T-helper 17 cell (primary cell): ENCODE results near the gene ZFHX2. TPM values are rescaled to one million over a fixed set of nuclear protein-coding genes. Genes with fewer than 3 reads are reported as not detected.

ENCODE experiments used
- ATAC-seq: fragments of 150-1000 bp; cut with Tn5 transposase; 2 replicates; pipeline ENCODE4 v1.10.0; 2021; ENCODE audit warnings: mild to moderate bottlenecking, moderate library complexity
- DNase-seq, 3 donors: peaks; one replicate each; pipeline versions ENCODE4 v3.0.0 to v3.0.0-alpha.2; 2020 to 2021
- H3K9me3 ChIP-seq: one replicate; pipeline ENCODE4 v1.7.0; 2013; ENCODE audit warnings: low read length, mild to moderate bottlenecking; ENCODE audit not compliant: control insufficient read depth, poor library complexity, severe bottlenecking
- H3K27ac Mint-ChIP-seq: one replicate; pipeline ENCODE4 v1.8.0; 2022; ENCODE audit warnings: mild to moderate bottlenecking, moderate library complexity, mixed read lengths
- H3K27me3 Mint-ChIP-seq: one replicate; pipeline ENCODE4 v1.8.0; 2022; ENCODE audit warnings: mixed read lengths
- H3K36me3 Mint-ChIP-seq: one replicate; pipeline ENCODE4 v1.8.0; 2022; ENCODE audit warnings: low read depth, mixed read lengths
- H3K4me1 Mint-ChIP-seq: one replicate; pipeline ENCODE4 v1.8.0; 2022; ENCODE audit warnings: mild to moderate bottlenecking, mixed read lengths
- H3K4me3 Mint-ChIP-seq: one replicate; pipeline ENCODE4 v1.8.0; 2022; ENCODE audit warnings: mild to moderate bottlenecking, moderate library complexity, mixed read lengths
- total RNA-seq, 4 donors: library from RNA in 2 of 4; stranded (reverse) in 2 of 4; gene quantifications; one replicate each; pipeline ENCODE4 v1.2.3 and lab custom pipeline; 2022 to 2026

The ZFHX2 gene
- total RNA-seq, 2 donors from 2014 or later = 0.16 to 0.27 TPM

DNA sequence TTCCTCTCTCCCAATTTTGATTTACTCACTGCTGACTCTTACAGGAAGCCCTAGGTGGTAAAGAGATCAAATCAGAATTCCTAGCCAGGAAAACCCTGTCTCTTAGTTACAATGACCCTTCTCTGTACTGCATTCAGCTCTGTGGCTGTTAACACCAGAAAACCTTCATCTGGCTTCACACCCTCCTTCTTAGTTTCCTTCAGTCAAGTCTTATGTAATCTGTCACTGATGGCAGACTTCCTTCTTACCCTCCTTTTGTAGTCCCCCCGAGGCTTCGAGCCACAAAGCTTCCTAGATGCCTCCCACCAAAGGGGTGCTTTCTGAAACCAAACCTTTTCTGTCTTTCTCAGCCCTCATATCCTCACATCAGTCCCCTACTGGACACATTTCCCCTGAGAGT, 65.5 kb downstream of the ZFHX2 start:
- peaks cover 20% of the 10 kb centered on the region for H3K4me1 Mint-ChIP-seq
- H3K27me3 Mint-ChIP-seq = no peaks in the 10 kb centered on the region
- H3K4me3 Mint-ChIP-seq = no peak overlapping the region
- no peak overlapping the region for H3K27ac Mint-ChIP-seq
- peaks cover 10% of the 10 kb centered on the region for H3K36me3 Mint-ChIP-seq
- ATAC-seq (no peak), DNase-seq (no peak)
- H3K9me3 ChIP-seq = no peaks in the 10 kb centered on the region

DNA sequence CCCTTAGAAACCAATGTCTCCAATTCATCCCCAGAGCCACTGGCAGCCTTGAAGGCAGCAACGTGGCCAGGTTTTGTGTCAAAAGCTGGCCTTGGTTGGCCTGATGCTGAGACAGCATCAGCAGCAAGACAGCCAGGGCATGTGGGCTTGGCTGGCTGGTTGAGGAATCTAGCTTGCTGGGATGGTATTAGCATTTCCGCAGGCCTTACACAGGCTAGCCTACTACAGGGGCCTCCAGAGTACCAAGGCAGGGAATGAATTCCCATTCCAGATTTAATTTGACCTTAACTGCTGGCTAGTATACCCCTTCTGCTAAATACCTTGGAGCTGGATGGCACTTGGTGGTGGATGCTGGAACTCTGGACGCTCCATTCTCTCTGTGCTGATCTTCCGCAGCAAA, 66.2 kb downstream of the ZFHX2 start:
- no peak for ATAC-seq
- Mint-ChIP-seq H3K27ac (no peak overlapping the region), H3K36me3 (peaks cover 10% of the 10 kb centered on the region), H3K4me3 (no peak overlapping the region), H3K4me1 (peaks cover 21% of the 10 kb centered on the region), H3K27me3 (no peaks in the 10 kb centered on the region)
- no peak for DNase-seq
- no peaks in the 10 kb centered on the region for H3K9me3 ChIP-seq

DNA sequence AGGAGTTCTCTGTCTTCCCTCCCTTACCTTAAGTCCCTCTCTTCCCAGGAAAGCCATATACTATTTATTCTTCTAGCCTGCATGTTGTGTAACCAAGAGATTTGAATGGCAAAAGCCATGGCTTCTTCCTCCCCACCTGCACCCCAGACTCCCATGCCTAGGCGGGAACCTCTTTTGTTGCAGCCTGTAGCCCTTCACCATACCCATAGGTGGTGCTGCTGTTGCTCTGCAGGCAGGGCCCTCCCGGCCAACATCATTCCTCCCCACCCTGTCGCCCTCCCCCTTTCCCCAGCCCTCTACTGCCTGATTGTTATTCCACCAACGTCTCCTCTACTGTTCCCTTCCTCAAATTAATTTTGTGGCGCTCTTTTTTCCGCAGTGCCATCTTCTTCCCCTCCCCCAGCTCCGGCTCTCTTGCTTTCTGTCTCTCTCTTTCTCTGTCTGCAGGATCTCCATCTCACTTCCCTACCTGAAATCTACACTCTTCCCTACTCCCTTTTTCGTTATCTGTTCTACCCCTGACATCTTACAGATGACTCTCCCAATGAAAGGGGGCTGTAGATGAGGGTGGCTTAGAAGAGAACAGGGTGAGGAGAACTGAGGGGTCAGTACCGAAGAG, 68.2 kb downstream of the ZFHX2 start:
- Mint-ChIP-seq H3K4me1 (peaks cover 23% of the 10 kb centered on the region), H3K27me3 (no peaks in the 10 kb centered on the region), H3K36me3 (peaks cover 10% of the 10 kb centered on the region), H3K4me3 (no peak overlapping the region), H3K27ac (no peak overlapping the region)
- DNase-seq (no peak), ATAC-seq (peak; percentile 36)
- H3K9me3 ChIP-seq = no peaks in the 10 kb centered on the region

GRCh38 chr14:23482823-23483148, 68.8 kb downstream of the ZFHX2 start:
- ATAC-seq (no peak), DNase-seq (no peak)
- H3K36me3 Mint-ChIP-seq = peaks cover 11% of the 10 kb centered on the region
- H3K27ac Mint-ChIP-seq = no peak overlapping the region
- H3K4me3 Mint-ChIP-seq = no peak overlapping the region
- no peaks in the 10 kb centered on the region for H3K27me3 Mint-ChIP-seq
- H3K9me3 ChIP-seq = no peaks in the 10 kb centered on the region
- peaks cover 26% of the 10 kb centered on the region for H3K4me1 Mint-ChIP-seq

DNA sequence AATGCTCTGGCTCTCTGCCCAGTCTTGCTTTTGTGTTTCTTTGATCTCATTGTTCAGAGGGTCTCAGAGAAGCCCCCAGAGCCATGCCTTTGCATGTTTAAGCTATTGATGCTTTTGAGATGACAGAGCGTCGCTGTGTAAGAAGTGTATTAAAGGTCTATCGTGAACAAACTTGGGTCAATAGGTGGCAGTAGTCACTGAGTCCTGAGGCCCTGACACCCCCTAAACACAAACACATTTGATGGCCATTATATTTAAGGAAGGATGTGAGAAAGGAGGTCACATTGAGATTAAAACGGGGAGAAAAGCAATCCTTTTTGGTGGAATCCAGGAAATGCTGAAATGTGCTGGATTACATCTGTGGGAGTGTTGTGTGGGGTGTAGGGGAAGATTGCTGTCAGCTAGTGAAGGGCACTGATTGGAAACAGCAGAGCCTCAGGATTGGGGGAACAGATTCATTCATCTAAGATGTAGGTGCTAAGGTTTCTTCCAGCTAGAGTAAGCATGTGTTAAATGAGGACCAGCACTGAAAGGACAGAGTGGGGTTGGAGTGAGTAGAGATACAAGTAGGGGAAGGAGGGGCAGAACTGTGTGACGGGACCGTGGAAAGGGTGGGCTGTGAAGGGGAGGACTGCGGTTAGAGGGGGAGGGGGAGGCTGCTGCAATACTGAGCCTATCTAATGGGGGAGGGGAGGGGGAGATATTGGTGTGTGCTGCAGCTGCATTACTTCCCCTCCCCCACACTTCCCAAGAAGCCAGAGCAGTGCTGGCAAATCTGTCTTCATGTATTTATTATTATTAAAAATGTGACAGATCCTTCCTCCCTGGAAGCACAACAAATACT, 69.4 kb downstream of the ZFHX2 start:
- Mint-ChIP-seq H3K36me3 (peaks cover 13% of the 10 kb centered on the region), H3K4me1 (peaks cover 29% of the 10 kb centered on the region), H3K27me3 (no peaks in the 10 kb centered on the region), H3K4me3 (no peak overlapping the region), H3K27ac (no peak overlapping the region)
- DNase-seq (no peak), ATAC-seq (no peak)
- no peaks in the 10 kb centered on the region for H3K9me3 ChIP-seq

DNA sequence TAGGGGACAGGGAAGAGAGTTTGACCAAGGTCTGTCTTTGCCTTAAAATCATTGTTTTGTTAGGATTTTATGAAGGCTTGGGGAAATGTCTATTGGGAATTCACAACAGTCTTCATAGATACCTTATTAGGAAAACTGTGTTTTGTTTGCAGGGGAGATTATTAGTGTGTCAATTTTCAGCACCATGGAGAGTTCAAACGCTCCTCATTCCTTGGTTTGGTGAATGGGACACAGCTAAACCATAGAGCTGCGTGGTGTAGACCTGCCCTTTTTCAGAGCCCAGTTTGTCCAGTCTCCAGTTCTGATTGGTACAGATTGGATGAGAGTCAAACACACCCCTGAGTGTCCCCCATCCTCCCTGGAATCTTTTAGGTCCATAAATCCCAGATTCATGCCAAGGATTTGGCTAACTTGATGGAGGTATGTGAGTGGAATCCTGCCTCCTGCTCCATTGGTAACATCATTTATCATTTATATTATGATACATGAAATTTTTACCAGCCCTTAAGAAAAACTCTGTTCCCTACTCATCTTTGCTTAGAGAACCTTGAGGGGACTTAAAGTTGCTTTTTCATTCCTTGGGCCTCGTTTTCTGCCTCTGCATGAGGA, 70.1 kb downstream of the ZFHX2 start:
- Mint-ChIP-seq H3K4me3 (no peak overlapping the region), H3K4me1 (peaks cover 29% of the 10 kb centered on the region), H3K27ac (no peak overlapping the region), H3K36me3 (peaks cover 13% of the 10 kb centered on the region), H3K27me3 (no peaks in the 10 kb centered on the region)
- no peaks in the 10 kb centered on the region for H3K9me3 ChIP-seq
- no peak for ATAC-seq
- DNase-seq = no peak

- no peak overlapping the region for H3K27ac Mint-ChIP-seq
These were observed 73.3 kb downstream of the ZFHX2 start for GRCh38 chr14:23478109-23478759.

GRCh38 chr14:23470947-23471346, 80.6 kb downstream of the ZFHX2 start:
- no peak for DNase-seq
- Mint-ChIP-seq H3K4me3 (peak overlapping the region; percentile 63), H3K36me3 (peaks cover 7% of the 10 kb centered on the region), H3K27me3 (no peaks in the 10 kb centered on the region), H3K27ac (no peak overlapping the region), H3K4me1 (peaks cover 6% of the 10 kb centered on the region)
- no peaks in the 10 kb centered on the region for H3K9me3 ChIP-seq
- no peak for ATAC-seq

More at GRCh38 chr14:23478109-23478759, 73.3 kb downstream of the ZFHX2 start:
- DNase-seq = peak; percentile 31 to 59 (median 39)
- H3K4me1 Mint-ChIP-seq = peaks cover 20% of the 10 kb centered on the region
- H3K36me3 Mint-ChIP-seq = peaks cover 14% of the 10 kb centered on the region
- no peaks in the 10 kb centered on the region for H3K27me3 Mint-ChIP-seq
- H3K9me3 ChIP-seq = no peaks in the 10 kb centered on the region
- peak; percentile 86 for ATAC-seq
- no peak overlapping the region for H3K4me3 Mint-ChIP-seq

Other genes with a start within 250 kb of the ZFHX2 start
- 10 to 100 TPM; 30.6 to 33.8 TPM for gene PPP1R3E, start 248.9 kb downstream of the ZFHX2 start, total RNA-seq
- gene BCL2L2, start 244.9 kb downstream of the ZFHX2 start, total RNA-seq = 1 to 10 TPM; 3.5 to 5.0 TPM
- 100 to 1,000 TPM; 168 to 182 TPM for gene PABPN1, start 230.3 kb downstream of the ZFHX2 start, total RNA-seq
- gene SLC22A17, start 198.9 kb downstream of the ZFHX2 start, total RNA-seq = 10 to 100 TPM in 1 of 2 donors, 1 to 10 TPM in 1; 3.7 to 10.5 TPM
- not detected for gene EFS, start 186.6 kb downstream of the ZFHX2 start, total RNA-seq
- not detected for gene IL25, start 179.0 kb downstream of the ZFHX2 start, total RNA-seq
- 10 to 100 TPM in 1 of 2 donors, 1 to 10 TPM in 1; 2.5 to 29.1 TPM for gene CMTM5, start 174.7 kb downstream of the ZFHX2 start, total RNA-seq
- gene MYH6, start 143.5 kb downstream of the ZFHX2 start, total RNA-seq = not detected
- not detected for gene MYH7, start 116.1 kb downstream of the ZFHX2 start, total RNA-seq
- 100 to 1,000 TPM in 1 of 2 donors, 10 to 100 TPM in 1; 97.6 to 120 TPM for gene NGDN, start 82.1 kb downstream of the ZFHX2 start, total RNA-seq
- gene THTPA, start 4.5 kb upstream of the ZFHX2 start, total RNA-seq = 10 to 100 TPM in 1 of 2 donors, 1 to 10 TPM in 1; 10.0 to 13.6 TPM
- gene AP1G2, start 16.0 kb upstream of the ZFHX2 start, total RNA-seq = 100 to 1,000 TPM; 268 to 313 TPM
- not detected for gene JPH4, start 27.0 kb upstream of the ZFHX2 start, total RNA-seq
- gene DHRS2, start 84.6 kb upstream of the ZFHX2 start, total RNA-seq = not detected